B cell (primary cell): Measurements from ENCODE around the gene DCTN3. TPM values are rescaled to one million over a fixed set of nuclear protein-coding genes. Genes with fewer than 3 reads are reported as not detected.

Experiments used
- ATAC-seq: fragments of 200-7000 bp; cut with Tn5 transposase; one replicate; pipeline ENCODE4 v1.10.0; 2021; ENCODE audit warnings: low read depth, mild to moderate bottlenecking, moderate number of reproducible peaks, moderate library complexity
- CTCF ChIA-PET: fragments of 350-600 bp; sonication (Branson Sonifier 250); formaldehyde crosslinking; loops from one replicate; lab custom pipeline; 2021; ENCODE audit warnings: antibody characterized with exemption, inconsistent platforms; lab: Charles Lee
- POLR2A ChIA-PET: fragments of 350-600 bp; sonication (Branson Sonifier 250); formaldehyde crosslinking; loops from one replicate; lab custom pipeline; 2021; ENCODE audit warnings: antibody characterized with exemption; lab: Charles Lee
- DNase-seq: peaks from one replicate; pipeline ENCODE4 v3.0.0; 2013
- H2AFZ ChIP-seq: 2 replicates; pipeline ENCODE4 v1.6.1; 2012; ENCODE audit warnings: mild to moderate bottlenecking, low read depth, low read length; ENCODE audit not compliant: insufficient read depth, poor library complexity, severe bottlenecking
- H3K27ac ChIP-seq, 2 donors: 1 replicate in 1 of 2; 2 replicates in 1 of 2; pipeline ENCODE4 v1.5.1; 2012 to 2013; ENCODE audit warnings: low read length in 2 of 2, mild to moderate bottlenecking in 2 of 2, moderate library complexity in 1 of 2
- H3K27me3 ChIP-seq, 4 experiments: fragments of 200-600 bp in 1 of 4; sonication (generic) in 1 of 4; replicated peaks in 1 of 4; 1 replicate in 2 of 4; 2 replicates in 2 of 4; pipeline versions ENCODE4 v1.6.1 to v1.7.0; 2013 to 2016; ENCODE audit warnings: low read length in 3 of 4, mild to moderate bottlenecking in 2 of 4, mixed read lengths in 1 of 4, moderate library complexity in 1 of 4; ENCODE audit not compliant: insufficient read depth in 4 of 4, control insufficient read depth in 3 of 4; ENCODE audit errors: control extremely low read depth in 1 of 4
- H3K36me3 ChIP-seq, 2 experiments: replicated peaks in 1 of 2; 1 replicate in 1 of 2; 2 replicates in 1 of 2; pipeline versions ENCODE4 v1.6.1 to v1.7.1; 2013; ENCODE audit warnings: low read length in 1 of 2; ENCODE audit not compliant: insufficient read depth in 2 of 2, control insufficient read depth in 1 of 2; ENCODE audit errors: control extremely low read depth in 1 of 2, extremely low read depth in 1 of 2
- H3K4me1 ChIP-seq, 2 donors: fragments of 200-600 bp in 1 of 2; sonication (generic) in 1 of 2; 1 replicate in 1 of 2; 2 replicates in 1 of 2; pipeline versions ENCODE4 v1.5.1 to v1.6.1; 2013 to 2017; ENCODE audit warnings: low read length in 2 of 2; ENCODE audit not compliant: control insufficient read depth in 2 of 2, insufficient read depth in 2 of 2
- H3K4me2 ChIP-seq: replicated peaks from 2 replicates; pipeline ENCODE3; 2012; ENCODE audit warnings: mild to moderate bottlenecking, low read depth, low read length; ENCODE audit not compliant: poor library complexity, severe bottlenecking
- H3K4me3 ChIP-seq, 5 experiments: fragments of 200-600 bp in 1 of 5; sonication (generic) in 1 of 5; 1 replicate in 3 of 5; 2 replicates in 2 of 5; pipeline versions ENCODE4 v1.5.1 to v1.7.0; 2011 to 2016; ENCODE audit warnings: low read length in 4 of 5, mild to moderate bottlenecking in 4 of 5, low read depth in 2 of 5, control low read depth in 1 of 5, moderate library complexity in 1 of 5; ENCODE audit not compliant: insufficient read depth in 1 of 5; ENCODE audit errors: control extremely low read depth in 1 of 5, extremely low read depth in 1 of 5
- H3K79me2 ChIP-seq: fragments of 200-600 bp; sonication (generic); one replicate; pipeline ENCODE4 v1.6.0; 2016; ENCODE audit warnings: low read length; ENCODE audit not compliant: control insufficient read depth, insufficient read depth
- H3K9ac ChIP-seq: fragments of 200-600 bp; sonication (generic); 2 replicates; pipeline ENCODE4 v1.6.1; 2017; ENCODE audit warnings: mild to moderate bottlenecking, low read length, moderate library complexity
- H3K9me3 ChIP-seq, 3 donors: one replicate each; pipeline versions ENCODE4 v1.6.1 to v1.7.1; 2013; ENCODE audit warnings: low read length in 2 of 3; ENCODE audit not compliant: control insufficient read depth in 2 of 3, insufficient read depth in 1 of 3; ENCODE audit errors: control extremely low read depth in 1 of 3
- H4K20me1 ChIP-seq: 2 replicates; pipeline ENCODE4 v1.6.0; 2012; ENCODE audit warnings: mild to moderate bottlenecking, low read length; ENCODE audit not compliant: insufficient read depth, control insufficient read depth, poor library complexity, severe bottlenecking
- H3K27ac Mint-ChIP-seq: one replicate; pipeline ENCODE4 v1.8.0; 2021; ENCODE audit warnings: mixed read lengths
- H3K27me3 Mint-ChIP-seq: one replicate; pipeline ENCODE4 v1.8.0; 2021; ENCODE audit warnings: mixed read lengths
- H3K4me1 Mint-ChIP-seq: one replicate; pipeline ENCODE4 v1.8.0; 2021; ENCODE audit warnings: mixed read lengths
- H3K4me3 Mint-ChIP-seq: one replicate; pipeline ENCODE4 v1.8.0; 2021; ENCODE audit warnings: mixed read lengths
- H3K9me3 Mint-ChIP-seq: one replicate; pipeline ENCODE4 v1.8.0; 2022; ENCODE audit warnings: mixed read lengths; ENCODE audit not compliant: insufficient read depth
- CTCF ChIP-seq: fragments of 200-600 bp; IDR thresholded peaks from one replicate; pipeline ENCODE4 v1.8.0; 2022; ENCODE audit warnings: antibody characterized with exemption, mild to moderate bottlenecking
- EZH2 ChIP-seq: IDR thresholded peaks from 2 replicates; pipeline ENCODE4 v1.6.1; 2012; ENCODE audit warnings: borderline replicate concordance, low read depth, mild to moderate bottlenecking, moderate library complexity, low read length; ENCODE audit not compliant: insufficient read depth, poor library complexity, severe bottlenecking
- WGBS: methylation state at CpG from one replicate; pipeline ENCODE4 v1.1.5; 2013; ENCODE audit warnings: missing lambda C conversion rate; ENCODE audit not compliant: insufficient coverage; 5-methylcytosine and 5-hydroxymethylcytosine counted together
- intact Hi-C: fragments of 100-400 bp; cut with micrococcal nuclease; formaldehyde crosslinking; loops from one replicate; pipeline ENCODE4 v1.10.0; 2022
- polyA plus RNA-seq: library from polyadenylated mRNA; depleted of rRNA; stranded (reverse); fragments of >200 nt; gene quantifications from 2 replicates; pipeline ENCODE4 v1.2.3, GENCODE V29; 2012
- total RNA-seq, 2 donors: library from RNA; stranded (reverse); fragments of 120-200 nt in 1 of 2; gene quantifications; 1 replicate in 1 of 2; 2 replicates in 1 of 2; pipeline versions ENCODE4 v1.2.3 to v1.2.4, GENCODE V29; 2013 to 2022

The DCTN3 gene
- total and polyA plus RNA-seq, 2 donors (not counting 1 experiment from before 2014, with no cell fraction given) = 48.2 to 75.0 TPM

DNA sequence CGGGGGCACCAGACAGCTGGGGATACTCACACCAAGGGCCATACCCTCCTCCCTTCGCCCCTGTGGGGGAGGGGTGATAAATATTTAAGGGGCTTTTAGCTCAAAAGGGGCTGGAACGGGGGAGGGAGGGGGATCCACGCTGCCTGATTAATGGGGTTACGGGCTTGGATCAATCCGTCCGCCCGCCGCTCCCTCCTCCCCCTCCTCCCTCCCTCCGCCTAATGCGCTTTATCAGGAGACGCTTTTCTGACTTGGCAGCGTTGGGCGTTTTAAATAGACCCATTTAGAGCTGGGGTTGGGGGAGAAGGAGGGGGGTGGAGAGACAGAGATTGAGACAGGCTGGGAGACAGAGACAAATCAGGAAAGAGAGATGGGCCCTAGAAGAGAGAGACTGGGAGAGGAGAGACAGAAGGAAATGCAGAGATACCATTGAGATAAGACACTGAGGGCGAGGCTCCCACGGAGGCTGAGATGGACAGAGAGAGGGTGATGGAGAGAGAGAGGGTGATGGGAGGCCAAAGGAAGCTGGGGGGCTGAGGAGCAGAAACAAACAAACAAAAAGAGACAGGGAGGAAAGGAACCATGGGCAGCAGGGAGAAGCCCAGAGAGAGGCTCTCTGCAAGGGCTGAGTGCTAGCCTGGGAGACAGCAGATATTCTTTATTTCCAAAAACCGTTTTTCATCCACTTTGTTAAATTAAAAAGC is 41.0 kb downstream of the DCTN3 start:
- CTCF ChIA-PET = interaction anchor here (0.8 to 1.8 kb wide), 3 partner anchors 12 to 79 kb away, joined by 3 to 5 read pairs (median 4); no protein-coding TSS in a partner anchor
- no peak for DNase-seq
- peaks cover 0 to 12% (median 0%) of the 10 kb centered on the region in 3 donors for H3K9me3 ChIP-seq
- H3K4me3 Mint-ChIP-seq = no peak overlapping the region
- no peaks in the 10 kb centered on the region for H3K9me3 Mint-ChIP-seq
- no peak for ATAC-seq
- WGBS = 13% methylated on average over 3 of the region's 17 CpGs
- H2AFZ ChIP-seq = no peak overlapping the region
- H3K4me1 ChIP-seq = peaks cover 7 to 15% of the 10 kb centered on the region in 2 donors
- peaks cover 12% of the 10 kb centered on the region for H3K4me1 Mint-ChIP-seq
- POLR2A ChIA-PET = no interaction called here
- no peak overlapping the region for H3K27ac Mint-ChIP-seq
- H3K27ac ChIP-seq = no peak overlapping the region
- H3K27me3 Mint-ChIP-seq = peaks cover 81% of the 10 kb centered on the region
- no peaks in the 10 kb centered on the region for H4K20me1 ChIP-seq
- H3K36me3 ChIP-seq = no peaks in the 10 kb centered on the region
- H3K4me2 ChIP-seq = no peak overlapping the region
- H3K27me3 ChIP-seq = peaks cover 0 to 85% (median 32%) of the 10 kb centered on the region in 4 experiments
- H3K79me2 ChIP-seq = no peaks in the 10 kb centered on the region
- no peak for TF ChIP-seq EZH2
- TF ChIP-seq CTCF = no peak
- H3K4me3 ChIP-seq = no peak overlapping the region
- intact Hi-C loops = no loop called here
- no peak overlapping the region for H3K9ac ChIP-seq
